Ecto neural progenitor cell (in vitro differentiated cells): Measurements from ENCODE around the gene SCN4A.
"Not testable (repeated sequence)": the region's sequence is repeated elsewhere in the genome, so short reads cannot be mapped to it uniquely, and the experiment has no call there.

Source experiments
- DNase-seq: peaks from one replicate; pipeline ENCODE4 v3.0.0-alpha.2; 2018; ENCODE audit warnings: low spot score

SCN4A gene

GRCh38 chr17:63916566-63917185 lies 56.0 kb downstream of the SCN4A start:
- no peak for DNase-seq

GRCh38 chr17:63915753-63916152 lies 57.0 kb downstream of the SCN4A start:
- not testable (repeated sequence) for DNase-seq

GRCh38 chr17:63914471-63914870 lies 58.2 kb downstream of the SCN4A start:
- no peak for DNase-seq

GRCh38 chr17:63911657-63912100 lies 61.0 kb downstream of the SCN4A start:
- DNase-seq, result peak; percentile 84

- no peak for DNase-seq
These were observed 61.6 kb downstream of the SCN4A start, which contains the start of gene CSHL1 for GRCh38 chr17:63911041-63911635. Gene CSHL1, minus strand, starts transcription at chr17:63911258. Its CDS starts 62 bp downstream, at chr17:63911196.

GRCh38 chr17:63910096-63910495 lies 62.6 kb downstream of the SCN4A start:
- no peak for DNase-seq

- not testable (repeated sequence) for DNase-seq
These were observed 63.1 kb downstream of the SCN4A start for GRCh38 chr17:63909586-63909985.

- not testable (repeated sequence) for DNase-seq
These were observed 65.4 kb downstream of the SCN4A start for GRCh38 chr17:63907161-63907778.

GRCh38 chr17:63904796-63905195 lies 67.9 kb downstream of the SCN4A start:
- not testable (repeated sequence) for DNase-seq

GRCh38 chr17:63903787-63904201 lies 68.9 kb downstream of the SCN4A start:
- not testable (repeated sequence) for DNase-seq

GRCh38 chr17:63901971-63902370 lies 70.7 kb downstream of the SCN4A start:
- not testable (repeated sequence) for DNase-seq

- DNase-seq, result not testable (repeated sequence)
These were observed 73.6 kb downstream of the SCN4A start for GRCh38 chr17:63898899-63899798.

GRCh38 chr17:63896524-63897354 lies 76.0 kb downstream of the SCN4A start, which contains the start of gene CSH1:
Gene CSH1, minus strand, starts transcription at chr17:63896574. Its CDS starts 63 bp downstream, at chr17:63896511.
- not testable (repeated sequence) for DNase-seq

- DNase-seq, result not testable (repeated sequence)
These were observed 77.9 kb downstream of the SCN4A start for GRCh38 chr17:63894821-63895220.

- not testable (repeated sequence) for DNase-seq
These were observed 78.7 kb downstream of the SCN4A start for GRCh38 chr17:63894021-63894420.

GRCh38 chr17:63892316-63893037 lies 80.2 kb downstream of the SCN4A start:
- DNase-seq, result not testable (repeated sequence)

- DNase-seq, result peak; percentile 65
These were observed 83.5 kb downstream of the SCN4A start for GRCh38 chr17:63889026-63889848.
